Measurements from ENCODE around the gene C13orf46. TPM values are rescaled to one million over a fixed set of nuclear protein-coding genes. Genes with fewer than 3 reads are reported as not detected.
"Not testable (repeated sequence)": the region's sequence is repeated elsewhere in the genome, so short reads cannot be mapped to it uniquely, and the experiment has no call there.

C13orf46 gene
- total RNA-seq, 1 experiment from 2014 or later, result 0.07 TPM

DNA sequence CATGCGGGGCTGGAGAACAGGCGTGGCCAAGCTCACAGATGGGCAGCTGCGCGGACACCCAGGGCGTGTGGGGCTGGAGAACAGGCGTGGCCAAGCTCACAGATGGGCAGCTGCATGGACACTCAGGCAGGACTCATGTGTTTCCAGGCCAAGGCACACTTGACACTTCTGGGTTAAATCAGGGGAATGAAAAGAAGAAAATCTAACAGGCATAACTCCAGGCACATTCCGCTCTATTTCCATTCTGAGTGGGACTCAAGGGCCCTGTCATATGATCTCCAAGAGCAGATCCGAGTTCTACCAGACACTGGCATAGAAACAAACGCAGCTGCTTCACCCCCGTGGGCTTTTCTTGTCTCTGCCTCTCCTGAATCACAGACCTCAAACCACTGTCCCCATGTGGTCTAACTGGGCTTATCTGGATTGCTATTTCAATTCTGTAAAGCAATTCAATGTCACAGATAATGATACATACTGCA lies 17.4 kb upstream of the C13orf46 start:
- no peak for DNase-seq
- Histone ChIP-seq H3K79me2 (ENCODE audit: low read length) (no peaks in the 10 kb centered on the region), H3K36me3 (ENCODE audit: low read depth, low read length) (peaks cover 4% of the 10 kb centered on the region; the same call in 1 of the 2 replicates), H2AFZ (ENCODE audit: low read length) (no peak overlapping the region), H3K4me2 (ENCODE audit: low read length) (no peak overlapping the region), H3K9ac (ENCODE audit: low read length) (no peak overlapping the region), H3K4me1 (ENCODE audit: insufficient read depth, low read length) (no peaks in the 10 kb centered on the region), H4K20me1 (ENCODE audit: low read length) (no peaks in the 10 kb centered on the region), H3K9me3 (ENCODE audit: low read length) (no peaks in the 10 kb centered on the region), H3F3A (ENCODE audit: low read length, unreplicated experiment) (no peaks in the 10 kb centered on the region), H3K27me3 (ENCODE audit: low read length) (no peaks in the 10 kb centered on the region), H3K9me2 (replicated peaks; ENCODE audit: low read length) (no peaks in the 10 kb centered on the region), H3K27ac (ENCODE audit: low read length) (no peak overlapping the region), H3K4me3 (ENCODE audit: low read length) (no peak overlapping the region)
- ATAC-seq, result no peak
- CTCF ChIA-PET, result no interaction called here
- no TSS peak for BruUV-seq (replicated peaks)
- intact Hi-C loops (cut with micrococcal nuclease), result no loop called here
- TF ChIP-seq, protein P1, sequence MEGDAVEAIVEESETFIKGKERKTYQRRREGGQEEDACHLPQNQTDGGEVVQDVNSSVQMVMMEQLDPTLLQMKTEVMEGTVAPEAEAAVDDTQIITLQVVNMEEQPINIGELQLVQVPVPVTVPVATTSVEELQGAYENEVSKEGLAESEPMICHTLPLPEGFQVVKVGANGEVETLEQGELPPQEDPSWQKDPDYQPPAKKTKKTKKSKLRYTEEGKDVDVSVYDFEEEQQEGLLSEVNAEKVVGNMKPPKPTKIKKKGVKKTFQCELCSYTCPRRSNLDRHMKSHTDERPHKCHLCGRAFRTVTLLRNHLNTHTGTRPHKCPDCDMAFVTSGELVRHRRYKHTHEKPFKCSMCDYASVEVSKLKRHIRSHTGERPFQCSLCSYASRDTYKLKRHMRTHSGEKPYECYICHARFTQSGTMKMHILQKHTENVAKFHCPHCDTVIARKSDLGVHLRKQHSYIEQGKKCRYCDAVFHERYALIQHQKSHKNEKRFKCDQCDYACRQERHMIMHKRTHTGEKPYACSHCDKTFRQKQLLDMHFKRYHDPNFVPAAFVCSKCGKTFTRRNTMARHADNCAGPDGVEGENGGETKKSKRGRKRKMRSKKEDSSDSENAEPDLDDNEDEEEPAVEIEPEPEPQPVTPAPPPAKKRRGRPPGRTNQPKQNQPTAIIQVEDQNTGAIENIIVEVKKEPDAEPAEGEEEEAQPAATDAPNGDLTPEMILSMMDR (conservative IDR thresholded peaks at IDR 0.05; ENCODE audit: low read depth, low read length), result no peak
- TF ChIP-seq EZH2phosphoT487 (IDR thresholded peaks at IDR 0.05; ENCODE audit: borderline replicate concordance, low read length), result no peak
- TF ChIP-seq EZH2 (IDR thresholded peaks at IDR 0.05; ENCODE audit: low read length, unreplicated experiment), result no peak
- POLR2A ChIA-PET (ENCODE audit: unreplicated experiment), result no interaction called here

- ChIA-PET CTCF (no interaction called here), POLR2A (ENCODE audit: unreplicated experiment) (no interaction called here)
- TF ChIP-seq EZH2phosphoT487 (IDR thresholded peaks at IDR 0.05; ENCODE audit: borderline replicate concordance, low read length), result no peak
- TF ChIP-seq, protein P1 (conservative IDR thresholded peaks at IDR 0.05; ENCODE audit: low read depth, low read length), result no peak
- Histone ChIP-seq H3K79me2 (ENCODE audit: low read length) (no peaks in the 10 kb centered on the region), H3K4me1 (ENCODE audit: insufficient read depth, low read length) (no peaks in the 10 kb centered on the region), H3K4me2 (ENCODE audit: low read length) (no peak overlapping the region), H3K36me3 (ENCODE audit: low read depth, low read length) (peaks cover 4% of the 10 kb centered on the region; the same call in 1 of the 2 replicates), H3K27ac (ENCODE audit: low read length) (no peak overlapping the region), H3K9me3 (ENCODE audit: low read length) (no peaks in the 10 kb centered on the region), H3K9me2 (replicated peaks; ENCODE audit: low read length) (no peaks in the 10 kb centered on the region), H3K4me3 (ENCODE audit: low read length) (no peak overlapping the region), H2AFZ (ENCODE audit: low read length) (no peak overlapping the region), H3K9ac (ENCODE audit: low read length) (no peak overlapping the region), H3F3A (ENCODE audit: low read length, unreplicated experiment) (no peaks in the 10 kb centered on the region), H3K27me3 (ENCODE audit: low read length) (no peaks in the 10 kb centered on the region), H4K20me1 (ENCODE audit: low read length) (no peaks in the 10 kb centered on the region)
- BruUV-seq (replicated peaks), result no TSS peak
- no peak for DNase-seq
- ATAC-seq, result no peak
- intact Hi-C loops (cut with micrococcal nuclease), result no loop called here
Observed at GRCh38 chr13:113990321-113990837, 16.5 kb upstream of the C13orf46 start.

GRCh38 chr13:113989585-113990300 lies 15.9 kb upstream of the C13orf46 start:
- ChIA-PET POLR2A (ENCODE audit: unreplicated experiment) (no interaction called here), CTCF (no interaction called here)
- no peak for ATAC-seq
- no peaks in the 10 kb centered on the region for H4K20me1 ChIP-seq (ENCODE audit: low read length)
- no peak overlapping the region for H3K4me3 ChIP-seq (ENCODE audit: low read length)
- no peaks in the 10 kb centered on the region for H3K27me3 ChIP-seq (ENCODE audit: low read length)
- intact Hi-C loops (cut with micrococcal nuclease), result no loop called here
- BruUV-seq (replicated peaks), result no TSS peak
- H3K27ac ChIP-seq (ENCODE audit: low read length), result no peak overlapping the region
- H3K4me1 ChIP-seq (ENCODE audit: insufficient read depth, low read length), result no peaks in the 10 kb centered on the region
- no peaks in the 10 kb centered on the region for H3K79me2 ChIP-seq (ENCODE audit: low read length)
- TF ChIP-seq EZH2phosphoT487 (IDR thresholded peaks at IDR 0.05; ENCODE audit: borderline replicate concordance, low read length) (no peak), EZH2 (IDR thresholded peaks at IDR 0.05; ENCODE audit: low read length, unreplicated experiment) (no peak)
- TF ChIP-seq, protein P1 (conservative IDR thresholded peaks at IDR 0.05; ENCODE audit: low read depth, low read length), result no peak
- H3K9me2 ChIP-seq (replicated peaks; ENCODE audit: low read length), result no peaks in the 10 kb centered on the region
- no peak overlapping the region for H3K4me2 ChIP-seq (ENCODE audit: low read length)
- H3F3A ChIP-seq (ENCODE audit: low read length, unreplicated experiment), result no peaks in the 10 kb centered on the region
- no peak overlapping the region for H2AFZ ChIP-seq (ENCODE audit: low read length)
- peaks cover 4% of the 10 kb centered on the region; the same call in 1 of the 2 replicates for H3K36me3 ChIP-seq (ENCODE audit: low read depth, low read length)
- H3K9me3 ChIP-seq (ENCODE audit: low read length), result no peaks in the 10 kb centered on the region
- no peak overlapping the region for H3K9ac ChIP-seq (ENCODE audit: low read length)
- DNase-seq, result no peak

GRCh38 chr13:113988859-113989258 lies 15.0 kb upstream of the C13orf46 start:
- H3K4me3 ChIP-seq (ENCODE audit: low read length); H3K36me3 ChIP-seq (ENCODE audit: low read depth, low read length); intact Hi-C loops (cut with micrococcal nuclease); H3K27me3 ChIP-seq (ENCODE audit: low read length); H3K9ac ChIP-seq (ENCODE audit: low read length); POLR2A ChIA-PET (ENCODE audit: unreplicated experiment); H4K20me1 ChIP-seq (ENCODE audit: low read length); BruUV-seq (replicated peaks); H3K4me2 ChIP-seq (ENCODE audit: low read length); H3F3A ChIP-seq (ENCODE audit: low read length, unreplicated experiment); CTCF ChIA-PET; H2AFZ ChIP-seq (ENCODE audit: low read length); H3K4me1 ChIP-seq (ENCODE audit: insufficient read depth, low read length); H3K27ac ChIP-seq (ENCODE audit: low read length); ATAC-seq; H3K79me2 ChIP-seq (ENCODE audit: low read length); DNase-seq; H3K9me3 ChIP-seq (ENCODE audit: low read length); H3K9me2 ChIP-seq (replicated peaks; ENCODE audit: low read length): not testable (repeated sequence)
